DND-41 (cell line): ENCODE measurements around the gene ZBED2.

Experiments used
- ATAC-seq: fragments of 200-7000 bp; cut with Tn5 transposase; 3 replicates; pipeline ENCODE4 v1.9.1; 2021; ENCODE audit warnings: low read depth; ENCODE audit not compliant: insufficient read depth
- DNase-seq: peaks from one replicate; pipeline ENCODE4 v3.0.0-alpha.2; 2020
- H2AFZ ChIP-seq: 2 replicates; pipeline ENCODE4 v1.6.0; 2012; ENCODE audit warnings: low read depth, low read length
- H3K27ac ChIP-seq: 2 replicates; pipeline ENCODE4 v1.5.1; 2012; ENCODE audit warnings: low read length, inconsistent platforms
- H3K27me3 ChIP-seq: fragments of 200-600 bp; sonication (generic); 2 replicates; pipeline ENCODE4 v1.6.0; 2012; ENCODE audit warnings: low read length, mild to moderate bottlenecking, inconsistent platforms; ENCODE audit not compliant: insufficient read depth, poor library complexity
- H3K36me3 ChIP-seq: 2 replicates; pipeline ENCODE4 v1.5.1; 2012; ENCODE audit warnings: low read length, inconsistent platforms; ENCODE audit not compliant: insufficient read depth
- H3K4me1 ChIP-seq: 2 replicates; pipeline ENCODE4 v1.5.1; 2012; ENCODE audit warnings: mild to moderate bottlenecking, low read length; ENCODE audit not compliant: insufficient read depth
- H3K4me2 ChIP-seq: 2 replicates; pipeline ENCODE4 v1.6.0; 2012; ENCODE audit warnings: mild to moderate bottlenecking, moderate library complexity, low read length, inconsistent platforms; ENCODE audit not compliant: insufficient read depth
- H3K4me3 ChIP-seq, 2 experiments: fragments of 200-600 bp in 1 of 2; shearing (Covaris generic) in 1 of 2; 2 replicates each; pipeline ENCODE4 v1.5.1; 2012 to 2016; ENCODE audit warnings: inconsistent platforms in 2 of 2, low read length in 2 of 2, mild to moderate bottlenecking in 2 of 2, low read depth in 1 of 2, moderate library complexity in 1 of 2
- H3K79me2 ChIP-seq: 2 replicates; pipeline ENCODE4 v1.6.0; 2012; ENCODE audit warnings: low read length, inconsistent platforms; ENCODE audit not compliant: insufficient read depth
- H3K9ac ChIP-seq: 2 replicates; pipeline ENCODE4 v1.6.0; 2012; ENCODE audit warnings: low read depth, mild to moderate bottlenecking, inconsistent platforms, low read length, moderate library complexity
- H3K9me3 ChIP-seq: 2 replicates; pipeline ENCODE4 v1.5.1; 2012; ENCODE audit warnings: low read length, moderate library complexity, mild to moderate bottlenecking, inconsistent platforms; ENCODE audit not compliant: insufficient read depth, severe bottlenecking
- H4K20me1 ChIP-seq: 2 replicates; pipeline ENCODE4 v1.6.0; 2012; ENCODE audit warnings: low read length; ENCODE audit not compliant: insufficient read depth
- CTCF ChIP-seq: IDR thresholded peaks from 2 replicates; pipeline ENCODE4 v1.5.1; 2012; ENCODE audit warnings: borderline replicate concordance, low read length, moderate library complexity, mild to moderate bottlenecking; ENCODE audit not compliant: poor library complexity, severe bottlenecking; ENCODE audit errors: extremely low read depth
- EZH2 ChIP-seq: IDR thresholded peaks from 3 replicates; pipeline ENCODE4 v1.6.1; 2012; ENCODE audit warnings: borderline replicate concordance, low read depth, mild to moderate bottlenecking, moderate library complexity, low read length, inconsistent platforms; ENCODE audit not compliant: severe bottlenecking

ZBED2 gene

DNA sequence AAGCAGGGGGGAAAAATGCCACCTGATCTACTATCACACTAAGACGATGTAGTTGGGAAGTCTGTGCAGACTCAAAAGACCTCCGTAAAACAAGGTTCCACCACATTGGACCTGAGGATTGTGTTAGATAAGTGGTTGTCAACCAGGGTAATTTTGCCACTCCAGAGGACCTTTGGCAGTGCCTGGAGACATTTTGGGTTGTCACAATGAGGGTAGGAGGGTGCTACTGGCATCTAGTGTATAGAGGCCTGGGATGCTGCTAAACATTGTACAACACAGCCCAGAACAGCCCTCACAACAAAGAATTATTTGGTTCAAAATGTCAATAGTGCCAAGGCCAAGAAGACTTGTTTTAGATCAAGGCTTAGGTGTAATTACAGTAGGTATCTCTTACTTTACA, 14.6 kb upstream of the ZBED2 start:
- Histone ChIP-seq H3K27ac (peak overlapping the region; percentile 71), H3K4me3 (peak overlapping the region in 1 of 2 experiments; percentile 30; a peak in 2 of 4 replicates), H3K36me3 (peaks cover 83% of the 10 kb centered on the region), H3K27me3 (no peaks in the 10 kb centered on the region), H3K79me2 (0 out of 2 replicates have a peak, but pooled peaks cover 2% of the 10 kb centered on the region), H2AFZ (no peak overlapping the region), H3K4me1 (peaks cover 47% of the 10 kb centered on the region), H4K20me1 (no peaks in the 10 kb centered on the region; the same call in 1 of the 2 replicates), H3K9me3 (no peaks in the 10 kb centered on the region), H3K9ac (0 out of 2 replicates have a peak overlapping the region, but pooled peaks have one; percentile 19), H3K4me2 (peak overlapping the region; percentile 66)
- DNase-seq (no peak), ATAC-seq (peak; percentile 27)
- TF ChIP-seq EZH2 (no peak), CTCF (no peak)

GRCh38 chr3:111608383-111608782, 13.2 kb upstream of the ZBED2 start:
- DNase-seq (no peak), ATAC-seq (no peak)
- peaks cover 83% of the 10 kb centered on the region for H3K36me3 ChIP-seq
- H3K4me3 ChIP-seq, result no peak overlapping the region
- no peaks in the 10 kb centered on the region; the same call in 1 of the 2 replicates for H4K20me1 ChIP-seq
- peak overlapping the region; percentile 49 for H3K27ac ChIP-seq
- TF ChIP-seq CTCF (no peak), EZH2 (no peak)
- peaks cover 47% of the 10 kb centered on the region for H3K4me1 ChIP-seq
- H3K4me2 ChIP-seq, result no peak overlapping the region
- peaks cover 2% of the 10 kb centered on the region; the same call in 1 of the 2 replicates for H3K79me2 ChIP-seq
- H2AFZ ChIP-seq, result no peak overlapping the region
- no peak overlapping the region for H3K9ac ChIP-seq
- no peaks in the 10 kb centered on the region for H3K27me3 ChIP-seq
- no peaks in the 10 kb centered on the region for H3K9me3 ChIP-seq

DNA sequence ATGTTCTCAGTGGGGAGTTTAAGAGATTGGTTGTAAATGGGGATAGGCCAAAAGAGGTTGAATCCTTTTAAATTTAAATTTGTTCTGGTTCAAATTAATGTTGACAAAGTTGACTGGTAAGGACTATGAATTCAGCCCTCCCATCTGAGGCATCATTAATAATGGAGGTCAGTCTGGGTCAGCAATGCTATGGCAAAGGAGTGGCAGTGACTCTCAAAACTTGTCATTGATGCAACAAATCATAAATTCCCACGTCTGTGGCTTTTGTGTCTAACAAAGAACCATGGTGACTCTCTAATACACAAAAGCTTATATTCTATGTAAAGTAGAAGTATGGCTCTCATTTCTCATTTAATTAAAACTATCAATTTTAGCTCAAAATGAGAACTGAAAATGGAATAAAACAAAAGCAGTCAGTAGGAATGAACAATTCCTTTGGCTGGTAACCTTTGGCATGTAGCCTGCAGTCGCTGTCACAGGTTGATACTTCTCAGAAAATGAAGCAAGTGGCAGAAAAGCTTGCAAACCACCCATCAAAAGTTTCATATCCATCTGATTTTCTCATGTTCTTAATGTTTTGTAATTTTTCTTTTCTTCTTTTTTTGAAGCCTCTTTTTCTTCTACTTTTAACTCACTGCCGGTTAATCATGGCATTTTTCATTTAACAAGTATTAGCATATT, 12.2 kb upstream of the ZBED2 start:
- H3K9ac ChIP-seq, result no peak overlapping the region
- H3K36me3 ChIP-seq, result peaks cover 83% of the 10 kb centered on the region
- H3K79me2 ChIP-seq, result peaks cover 2% of the 10 kb centered on the region; the same call in 1 of the 2 replicates
- no peak overlapping the region for H3K4me2 ChIP-seq
- no peak overlapping the region for H3K4me3 ChIP-seq
- no peak for ATAC-seq
- DNase-seq, result no peak
- H2AFZ ChIP-seq, result no peak overlapping the region
- H3K9me3 ChIP-seq, result no peaks in the 10 kb centered on the region
- H3K27me3 ChIP-seq, result no peaks in the 10 kb centered on the region
- no peaks in the 10 kb centered on the region; the same call in 1 of the 2 replicates for H4K20me1 ChIP-seq
- peaks cover 47% of the 10 kb centered on the region for H3K4me1 ChIP-seq
- no peak for TF ChIP-seq EZH2
- H3K27ac ChIP-seq, result no peak overlapping the region

DNA sequence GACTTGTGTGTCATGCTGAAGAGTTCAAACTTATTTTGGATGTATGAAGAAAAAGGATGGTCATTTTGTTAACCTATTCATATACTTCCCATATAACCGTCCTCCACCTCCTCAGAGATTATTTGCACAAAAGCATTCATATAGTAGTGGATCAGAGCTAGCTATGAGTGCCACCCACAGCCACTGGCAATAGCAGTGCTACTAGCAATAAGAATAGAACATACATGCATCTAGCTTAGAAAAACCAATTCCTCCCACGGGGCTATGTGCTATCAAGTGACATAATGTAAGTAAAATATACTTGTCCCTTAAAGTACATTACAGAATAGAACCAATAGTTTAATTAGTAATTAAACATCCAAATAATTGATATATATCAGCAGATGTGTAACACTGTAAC, 10.3 kb upstream of the ZBED2 start:
- Histone ChIP-seq H4K20me1 (no peaks in the 10 kb centered on the region; the same call in 1 of the 2 replicates), H3K27me3 (no peaks in the 10 kb centered on the region), H3K79me2 (no peaks in the 10 kb centered on the region; the same call in 1 of the 2 replicates), H3K36me3 (peaks cover 83% of the 10 kb centered on the region), H3K4me3 (no peak overlapping the region), H2AFZ (no peak overlapping the region), H3K4me1 (peaks cover 33% of the 10 kb centered on the region), H3K9ac (no peak overlapping the region), H3K9me3 (no peaks in the 10 kb centered on the region), H3K27ac (no peak overlapping the region), H3K4me2 (no peak overlapping the region)
- ATAC-seq (no peak), DNase-seq (no peak)
- TF ChIP-seq EZH2, result no peak
- TF ChIP-seq CTCF, result no peak
